Peyer's patch (tissue), 4 donors: ENCODE measurements around the gene RFXAP.

ENCODE experiments used
- POLR2A ChIP-seq, 2 donors: fragments of 450-650 bp; IDR thresholded peaks; one replicate each; pipeline ENCODE4 v1.5.1; 2017; ENCODE audit warnings: antibody characterized with exemption in 2 of 2, mild to moderate bottlenecking in 2 of 2, moderate library complexity in 2 of 2
- TF ChIP-seq, protein P1 (sequence below), 6 experiments: fragments of 450-650 bp in 4 of 6; fragments of 200-600 bp in 2 of 6; sonication (generic) in 1 of 6; IDR thresholded peaks; one replicate each; pipeline ENCODE4 v1.5.1; 2017 to 2019; ENCODE audit warnings: antibody characterized with exemption in 6 of 6, mild to moderate bottlenecking in 3 of 6, moderate library complexity in 1 of 6

DNA sequence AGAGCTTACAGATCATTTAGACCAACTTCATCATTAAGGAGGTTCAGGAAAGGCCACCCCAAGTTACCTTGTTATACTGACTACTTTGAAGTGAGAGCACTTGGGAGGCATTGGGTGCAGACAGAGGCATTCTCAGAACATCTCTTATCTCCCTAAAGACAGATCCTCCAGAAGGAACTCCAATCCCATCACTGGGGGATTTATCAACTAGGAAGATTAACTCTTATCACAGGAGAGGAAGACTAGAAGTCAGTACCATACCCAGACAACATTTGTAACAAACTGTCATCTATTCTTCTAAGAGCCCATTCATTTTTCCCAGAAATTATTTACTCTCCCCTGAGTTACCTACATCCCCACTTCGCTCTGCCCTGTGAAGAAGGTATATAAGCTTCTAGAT, 5.8 kb upstream of the RFXAP start:
- TF ChIP-seq, protein P1, sequence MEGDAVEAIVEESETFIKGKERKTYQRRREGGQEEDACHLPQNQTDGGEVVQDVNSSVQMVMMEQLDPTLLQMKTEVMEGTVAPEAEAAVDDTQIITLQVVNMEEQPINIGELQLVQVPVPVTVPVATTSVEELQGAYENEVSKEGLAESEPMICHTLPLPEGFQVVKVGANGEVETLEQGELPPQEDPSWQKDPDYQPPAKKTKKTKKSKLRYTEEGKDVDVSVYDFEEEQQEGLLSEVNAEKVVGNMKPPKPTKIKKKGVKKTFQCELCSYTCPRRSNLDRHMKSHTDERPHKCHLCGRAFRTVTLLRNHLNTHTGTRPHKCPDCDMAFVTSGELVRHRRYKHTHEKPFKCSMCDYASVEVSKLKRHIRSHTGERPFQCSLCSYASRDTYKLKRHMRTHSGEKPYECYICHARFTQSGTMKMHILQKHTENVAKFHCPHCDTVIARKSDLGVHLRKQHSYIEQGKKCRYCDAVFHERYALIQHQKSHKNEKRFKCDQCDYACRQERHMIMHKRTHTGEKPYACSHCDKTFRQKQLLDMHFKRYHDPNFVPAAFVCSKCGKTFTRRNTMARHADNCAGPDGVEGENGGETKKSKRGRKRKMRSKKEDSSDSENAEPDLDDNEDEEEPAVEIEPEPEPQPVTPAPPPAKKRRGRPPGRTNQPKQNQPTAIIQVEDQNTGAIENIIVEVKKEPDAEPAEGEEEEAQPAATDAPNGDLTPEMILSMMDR (IDR thresholded peaks at IDR 0.05) = no peak
- TF ChIP-seq POLR2A (IDR thresholded peaks at IDR 0.05) = no peak
